Fibroblast of lung (primary cell): ENCODE results near the gene TCP11. TPM values are rescaled to one million over a fixed set of nuclear protein-coding genes. Genes with fewer than 3 reads are reported as not detected.

Experiments used
- DNase-seq, 2 donors: peaks; one replicate each; pipeline versions ENCODE4 v3.0.0 to v3.0.0-alpha.2; 2010; ENCODE audit warnings: low read depth in 2 of 2
- H2AFZ ChIP-seq: 2 replicates; pipeline ENCODE4 v1.5.1; 2012; ENCODE audit warnings: low read length, control low read depth, inconsistent platforms
- H3K27ac ChIP-seq: 2 replicates; pipeline ENCODE4 v1.5.1; 2011; ENCODE audit warnings: low read length, control low read depth; ENCODE audit not compliant: insufficient read depth
- H3K27me3 ChIP-seq: 2 replicates; pipeline ENCODE4 v1.5.1; 2011; ENCODE audit warnings: mild to moderate bottlenecking, low read length; ENCODE audit not compliant: control insufficient read depth, insufficient read depth
- H3K36me3 ChIP-seq: 2 replicates; pipeline ENCODE4 v1.5.1; 2011; ENCODE audit warnings: low read length; ENCODE audit not compliant: control insufficient read depth, insufficient read depth
- H3K4me1 ChIP-seq: 2 replicates; pipeline ENCODE4 v1.5.1; 2011; ENCODE audit warnings: low read length; ENCODE audit not compliant: control insufficient read depth, insufficient read depth; ENCODE audit errors: extremely low read depth
- H3K4me2 ChIP-seq: 2 replicates; pipeline ENCODE4 v1.5.1; 2011; ENCODE audit warnings: low read length, control low read depth; ENCODE audit not compliant: insufficient read depth; ENCODE audit errors: extremely low read depth
- H3K4me3 ChIP-seq, 4 experiments: fragments of 200-600 bp in 1 of 4; sonication (generic) in 1 of 4; replicated peaks in 1 of 4; 2 replicates each; pipeline ENCODE4 v1.5.1; 2011 to 2016; ENCODE audit warnings: low read length in 4 of 4, low read depth in 3 of 4, mild to moderate bottlenecking in 3 of 4, control low read depth in 2 of 4, inconsistent platforms in 1 of 4, mixed read lengths in 1 of 4; ENCODE audit not compliant: insufficient read depth in 1 of 4; ENCODE audit errors: control extremely low read depth in 1 of 4
- H3K79me2 ChIP-seq: 2 replicates; pipeline ENCODE4 v1.5.1; 2012; ENCODE audit warnings: mild to moderate bottlenecking, low read length, inconsistent platforms; ENCODE audit not compliant: control insufficient read depth, insufficient read depth
- H3K9ac ChIP-seq: 2 replicates; pipeline ENCODE4 v1.5.1; 2011; ENCODE audit warnings: mild to moderate bottlenecking, low read length, control low read depth; ENCODE audit not compliant: insufficient read depth
- H3K9me3 ChIP-seq: 2 replicates; pipeline ENCODE4 v1.5.1; 2012; ENCODE audit warnings: low read depth, low read length; ENCODE audit not compliant: control insufficient read depth, insufficient read depth
- H4K20me1 ChIP-seq: 2 replicates; pipeline ENCODE4 v1.5.1; 2011; ENCODE audit warnings: low read length; ENCODE audit not compliant: control insufficient read depth, insufficient read depth; ENCODE audit errors: extremely low read depth
- CTCF ChIP-seq, 2 donors: IDR thresholded peaks in 1 of 2; conservative IDR thresholded peaks in 1 of 2; 1 replicate in 1 of 2; 2 replicates in 1 of 2; pipeline ENCODE4 v1.5.1; 2011 to 2012; ENCODE audit warnings: low read length in 2 of 2, control low read depth in 1 of 2, inconsistent platforms in 1 of 2, low read depth in 1 of 2, mild to moderate bottlenecking in 1 of 2
- EZH2 ChIP-seq: IDR thresholded peaks from 2 replicates; pipeline ENCODE4 v1.5.1; 2012; ENCODE audit warnings: low read length, control low read depth, mild to moderate bottlenecking; ENCODE audit errors: missing control alignments
- polyA minus RNA-seq: library from RNA; depleted of rRNA, polyadenylated mRNA; stranded (reverse); fragments of >200 nt; gene quantifications from 2 replicates; pipeline ENCODE4 v1.2.3, GENCODE V29; 2011; ENCODE audit warnings: low replicate concordance
- polyA plus RNA-seq, 2 donors: library from polyadenylated mRNA; depleted of rRNA in 1 of 2; stranded (reverse) in 1 of 2; unstranded in 1 of 2; fragments of >200 nt; gene quantifications; 2 replicates each; pipeline ENCODE4 v1.2.1, GENCODE V29; 2011 to 2012; ENCODE audit warnings: missing spikeins in 1 of 2
- total RNA-seq: library from RNA; depleted of rRNA; stranded (reverse); fragments of >200 nt; gene quantifications from 2 replicates; pipeline ENCODE4 v1.2.1, GENCODE V29; 2014

TCP11 gene
- 0.17 and 0.51 TPM in 2 replicates for total RNA-seq
- polyA plus RNA-seq, result 0.16 and 0.24 TPM in 2 replicates
- polyA plus RNA-seq (2012), result 0.16 TPM in 1 of 2 replicates, not detected in the other
- polyA minus RNA-seq, result not detected in 2 replicates

DNA sequence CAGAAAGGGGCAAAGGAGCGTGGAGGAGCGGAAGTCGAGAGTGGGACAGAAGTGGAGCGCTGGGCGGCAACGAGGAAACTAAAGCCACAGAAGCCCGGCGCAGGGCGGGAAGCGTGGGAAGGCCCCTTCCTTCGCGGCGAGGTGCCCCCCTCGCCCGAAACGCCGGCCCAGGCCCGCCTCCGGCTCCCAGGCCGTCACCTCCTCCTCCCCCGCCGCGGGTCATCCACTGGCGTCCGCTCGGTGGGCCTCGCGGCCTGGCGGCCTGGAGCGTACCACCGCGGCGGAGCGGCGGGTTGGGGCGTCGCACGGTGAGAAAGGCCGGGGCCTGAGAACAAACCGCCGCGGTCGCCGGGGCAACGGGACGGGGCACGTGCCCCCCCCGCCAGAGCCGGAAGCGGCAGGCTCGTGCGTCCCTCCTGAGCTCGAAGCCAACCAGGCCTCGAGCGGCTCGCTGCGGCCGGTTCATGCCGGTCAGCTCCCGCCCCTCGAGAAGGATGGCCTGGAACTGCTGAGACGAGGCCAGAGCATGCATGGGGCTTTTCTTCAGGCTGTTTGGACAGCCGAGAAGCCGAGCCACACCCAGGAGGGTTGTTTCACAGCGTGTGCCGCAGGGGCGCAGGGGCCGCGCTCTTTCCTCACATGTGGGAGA lies at the start of gene TCP11:
Gene TCP11, minus strand, starts transcription at position 333 of the 649 bp plus-strand sequence. CDS start 469 bp downstream, outside the sequence.
- H3K79me2 ChIP-seq, result no peaks in the 10 kb centered on the region
- H3K9ac ChIP-seq, result no peak within 1 kb of the TSS
- no peak within 1 kb of the TSS for H3K27ac ChIP-seq
- H2AFZ ChIP-seq, result no peak within 1 kb of the TSS
- H4K20me1 ChIP-seq, result no peaks in the 10 kb centered on the region
- H3K36me3 ChIP-seq, result no peaks in the 10 kb centered on the region
- H3K9me3 ChIP-seq, result no peaks in the 10 kb centered on the region
- no peak within 1 kb of the TSS for H3K4me3 ChIP-seq
- no peaks in the 10 kb centered on the region for H3K27me3 ChIP-seq
- no peak for DNase-seq
- no peak within 1 kb of the TSS for H3K4me2 ChIP-seq
- TF ChIP-seq EZH2 (no peak), CTCF (conservative IDR thresholded peaks at IDR 0.05 in 1 of 2, IDR thresholded peaks at IDR 0.05 in 1 of 2; ENCODE audit: low read depth in 1 of 2, low read length in 2 of 2) (no peak)
- H3K4me1 ChIP-seq, result no peaks in the 10 kb centered on the region

DNA sequence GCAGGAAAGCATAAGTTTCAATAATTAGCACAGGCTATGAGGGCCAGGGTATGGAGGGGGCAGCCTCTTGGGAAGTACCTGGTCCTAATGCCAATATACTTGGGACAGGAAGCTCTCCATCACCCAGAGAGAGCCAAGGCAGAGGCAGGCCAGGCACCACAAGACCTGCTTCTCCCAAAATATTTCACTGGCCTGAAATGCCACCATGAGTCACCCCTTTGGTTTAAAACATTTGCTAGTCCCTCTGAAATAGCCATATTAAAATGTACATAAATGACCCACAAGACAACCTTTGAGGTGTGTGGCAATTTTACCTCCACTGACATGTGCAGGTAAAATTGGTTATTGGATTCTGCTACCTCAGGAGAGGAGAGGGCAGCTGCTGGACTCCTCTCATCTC lies 49.2 kb upstream of the TCP11 start:
- Histone ChIP-seq H3K9ac (no peak overlapping the region), H3K27ac (no peak overlapping the region), H3K4me2 (no peak overlapping the region), H3K27me3 (no peaks in the 10 kb centered on the region), H4K20me1 (no peaks in the 10 kb centered on the region), H3K4me1 (peaks cover 2% of the 10 kb centered on the region), H3K79me2 (no peaks in the 10 kb centered on the region), H2AFZ (no peak overlapping the region), H3K9me3 (no peaks in the 10 kb centered on the region), H3K4me3 (no peak overlapping the region), H3K36me3 (no peaks in the 10 kb centered on the region)
- DNase-seq, result no peak
- TF ChIP-seq CTCF (conservative IDR thresholded peaks at IDR 0.05 in 1 of 2, IDR thresholded peaks at IDR 0.05 in 1 of 2; ENCODE audit: low read depth in 1 of 2, low read length in 2 of 2) (no peak), EZH2 (no peak)

DNA sequence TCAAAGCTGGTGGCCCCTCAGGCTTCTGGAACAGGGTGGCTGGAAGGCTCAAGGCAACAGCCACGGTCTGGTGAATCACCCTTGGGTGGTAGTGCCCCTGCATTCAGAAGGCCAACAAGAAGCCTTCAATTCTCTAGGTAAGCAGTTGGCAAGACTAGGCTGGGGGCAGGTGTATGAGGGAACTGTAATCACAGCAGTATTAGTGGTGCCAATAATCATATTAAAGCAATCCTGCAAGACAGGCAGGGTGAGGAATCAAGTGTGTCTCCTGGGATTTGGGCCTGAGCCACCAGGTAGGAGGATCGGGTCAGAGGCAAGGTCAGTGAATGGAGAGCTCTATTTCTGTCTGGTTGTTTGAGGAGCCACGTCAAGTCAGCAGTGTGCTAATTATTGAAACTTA lies 47.7 kb upstream of the TCP11 start:
- TF ChIP-seq EZH2 (no peak), CTCF (conservative IDR thresholded peaks at IDR 0.05 in 1 of 2, IDR thresholded peaks at IDR 0.05 in 1 of 2; ENCODE audit: low read depth in 1 of 2, low read length in 2 of 2) (no peak)
- Histone ChIP-seq H3K36me3 (no peaks in the 10 kb centered on the region), H3K27ac (no peak overlapping the region), H2AFZ (no peak overlapping the region), H3K4me1 (peaks cover 2% of the 10 kb centered on the region), H3K27me3 (no peaks in the 10 kb centered on the region), H3K79me2 (no peaks in the 10 kb centered on the region), H3K4me2 (no peak overlapping the region), H3K4me3 (no peak overlapping the region), H3K9me3 (no peaks in the 10 kb centered on the region), H4K20me1 (no peaks in the 10 kb centered on the region), H3K9ac (no peak overlapping the region)
- DNase-seq, result no peak
